Endodermal cell (in vitro differentiated cells): ENCODE results near the gene PNPLA2. TPM values are rescaled to one million over a fixed set of nuclear protein-coding genes. Genes with fewer than 3 reads are reported as not detected.

Experiments
- DNase-seq: peaks from one replicate; pipeline ENCODE4 v3.0.0-alpha.2; 2017
- H3K27ac ChIP-seq: 2 replicates; pipeline ENCODE4 v1.5.1; 2013; ENCODE audit warnings: mild to moderate bottlenecking, low read depth, low read length, moderate library complexity
- H3K27me3 ChIP-seq: 2 replicates; pipeline ENCODE4 v1.6.1; 2013; ENCODE audit warnings: mild to moderate bottlenecking, low read length, moderate library complexity; ENCODE audit not compliant: insufficient read depth, control insufficient read depth, poor library complexity, severe bottlenecking
- H3K36me3 ChIP-seq: 2 replicates; pipeline ENCODE4 v1.7.0; 2013; ENCODE audit warnings: mild to moderate bottlenecking, low read length, moderate library complexity; ENCODE audit not compliant: control insufficient read depth, insufficient read depth
- H3K4me1 ChIP-seq: one replicate; pipeline ENCODE4 v1.7.0; 2013; ENCODE audit warnings: low read length; ENCODE audit not compliant: control insufficient read depth, insufficient read depth
- H3K4me3 ChIP-seq: 2 replicates; pipeline ENCODE4 v1.5.1; 2013; ENCODE audit warnings: mild to moderate bottlenecking, low read length, moderate library complexity
- H3K9ac ChIP-seq: 2 replicates; pipeline ENCODE4 v1.6.1; 2013; ENCODE audit warnings: mild to moderate bottlenecking, low read length, moderate library complexity; ENCODE audit not compliant: poor library complexity, severe bottlenecking; ENCODE audit errors: extremely low read depth
- H3K9me3 ChIP-seq: 2 replicates; pipeline ENCODE4 v1.6.1; 2013; ENCODE audit warnings: mild to moderate bottlenecking, low read length, moderate library complexity; ENCODE audit not compliant: control insufficient read depth
- H3K27ac Mint-ChIP-seq: 2 replicates; pipeline ENCODE4 v1.8.0; 2020; ENCODE audit warnings: mixed read lengths
- H3K27me3 Mint-ChIP-seq: 2 replicates; pipeline ENCODE4 v1.8.0; 2021; ENCODE audit warnings: mild to moderate bottlenecking, mixed read lengths; ENCODE audit not compliant: insufficient read depth
- H3K36me3 Mint-ChIP-seq: 2 replicates; pipeline ENCODE4 v1.8.0; 2020; ENCODE audit warnings: low read depth, mixed read lengths
- H3K4me1 Mint-ChIP-seq: 2 replicates; pipeline ENCODE4 v1.8.0; 2020; ENCODE audit warnings: mixed read lengths
- H3K4me3 Mint-ChIP-seq: 2 replicates; pipeline ENCODE4 v1.8.0; 2020; ENCODE audit warnings: mild to moderate bottlenecking, moderate library complexity, mixed read lengths
- H3K9me3 Mint-ChIP-seq: 2 replicates; pipeline ENCODE4 v1.8.0; 2020; ENCODE audit warnings: mild to moderate bottlenecking, mixed read lengths
- WGBS, 2 experiments: methylation state at CpG; one replicate each; pipeline versions ENCODE4 v1.1.5 to v1.1.7; 2013; ENCODE audit warnings: missing lambda C conversion rate in 2 of 2, mixed read lengths in 1 of 2; ENCODE audit not compliant: insufficient coverage in 1 of 2, insufficient read length in 1 of 2; 5-methylcytosine and 5-hydroxymethylcytosine counted together
- total RNA-seq, 2 donors: library from RNA; stranded (reverse); fragmentation: NEBNext Ultra II Directional in 1 of 2; extraction: Animal tissue kit (Norgen Biotek cat#: 25700) in 1 of 2; gene quantifications; 2 replicates in 1 of 2; 3 replicates in 1 of 2; pipeline ENCODE4 v1.2.1, GENCODE V29; 2021
- TF ChIP-seq, protein P1 (sequence below): fragments of 200-600 bp; sonication (generic); conservative IDR thresholded peaks from 2 replicates; pipeline ENCODE4 v1.5.0; 2021; ENCODE audit warnings: antibody characterized with exemption, mild to moderate bottlenecking

The PNPLA2 gene
- total RNA-seq, 2 donors from 2014 or later, result 77.0 to 77.6 TPM

DNA sequence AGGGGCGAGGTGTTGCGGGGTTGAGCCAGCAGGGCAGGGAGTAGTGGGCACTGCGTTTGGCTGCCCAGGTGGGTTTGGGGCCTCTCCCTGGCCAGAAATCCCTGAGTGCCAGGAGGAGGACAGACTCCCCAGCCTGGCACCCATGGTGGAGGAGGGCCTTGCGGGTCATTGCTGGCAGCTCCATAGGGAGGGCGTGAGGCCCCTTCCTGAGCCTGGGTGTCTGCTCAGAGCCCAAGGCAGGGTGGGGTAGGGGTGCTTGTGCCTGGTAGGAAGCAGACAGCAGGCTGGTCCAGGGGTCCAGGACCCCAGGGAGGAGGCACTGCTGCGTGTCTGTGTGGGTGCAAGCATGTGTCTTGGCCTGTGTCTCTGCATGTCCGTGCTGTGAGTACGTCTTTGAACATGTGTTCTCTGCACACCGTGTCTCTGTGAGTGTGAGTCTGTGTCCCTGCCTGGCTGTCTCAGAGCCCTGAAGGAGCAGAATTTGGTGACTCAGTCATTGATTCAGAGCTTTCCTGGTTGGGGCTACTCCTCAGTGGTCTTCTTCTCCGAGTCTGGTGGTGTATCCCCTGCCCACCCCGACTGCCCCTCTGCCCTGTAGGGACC is 27.9 kb downstream of the PNPLA2 start:
- no peaks in the 10 kb centered on the region for H3K36me3 ChIP-seq
- TF ChIP-seq, protein P1, sequence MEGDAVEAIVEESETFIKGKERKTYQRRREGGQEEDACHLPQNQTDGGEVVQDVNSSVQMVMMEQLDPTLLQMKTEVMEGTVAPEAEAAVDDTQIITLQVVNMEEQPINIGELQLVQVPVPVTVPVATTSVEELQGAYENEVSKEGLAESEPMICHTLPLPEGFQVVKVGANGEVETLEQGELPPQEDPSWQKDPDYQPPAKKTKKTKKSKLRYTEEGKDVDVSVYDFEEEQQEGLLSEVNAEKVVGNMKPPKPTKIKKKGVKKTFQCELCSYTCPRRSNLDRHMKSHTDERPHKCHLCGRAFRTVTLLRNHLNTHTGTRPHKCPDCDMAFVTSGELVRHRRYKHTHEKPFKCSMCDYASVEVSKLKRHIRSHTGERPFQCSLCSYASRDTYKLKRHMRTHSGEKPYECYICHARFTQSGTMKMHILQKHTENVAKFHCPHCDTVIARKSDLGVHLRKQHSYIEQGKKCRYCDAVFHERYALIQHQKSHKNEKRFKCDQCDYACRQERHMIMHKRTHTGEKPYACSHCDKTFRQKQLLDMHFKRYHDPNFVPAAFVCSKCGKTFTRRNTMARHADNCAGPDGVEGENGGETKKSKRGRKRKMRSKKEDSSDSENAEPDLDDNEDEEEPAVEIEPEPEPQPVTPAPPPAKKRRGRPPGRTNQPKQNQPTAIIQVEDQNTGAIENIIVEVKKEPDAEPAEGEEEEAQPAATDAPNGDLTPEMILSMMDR, result no peak
- no peak for DNase-seq
- Mint-ChIP-seq H3K27ac (no peak overlapping the region), H3K9me3 (no peaks in the 10 kb centered on the region), H3K4me1 (peaks cover 7% of the 10 kb centered on the region), H3K36me3 (no peaks in the 10 kb centered on the region), H3K4me3 (no peak overlapping the region), H3K27me3 (peaks cover 7% of the 10 kb centered on the region)
- WGBS, 2 experiments, result 93 to 100% methylated on average over 9 to 11 of the region's 11 CpGs
- H3K4me3 ChIP-seq, result no peak overlapping the region
- no peaks in the 10 kb centered on the region for H3K9me3 ChIP-seq
- H3K27me3 ChIP-seq, result no peaks in the 10 kb centered on the region
- H3K27ac ChIP-seq, result no peak overlapping the region
- peaks cover 24% of the 10 kb centered on the region for H3K4me1 ChIP-seq
- H3K9ac ChIP-seq, result no peak overlapping the region

DNA sequence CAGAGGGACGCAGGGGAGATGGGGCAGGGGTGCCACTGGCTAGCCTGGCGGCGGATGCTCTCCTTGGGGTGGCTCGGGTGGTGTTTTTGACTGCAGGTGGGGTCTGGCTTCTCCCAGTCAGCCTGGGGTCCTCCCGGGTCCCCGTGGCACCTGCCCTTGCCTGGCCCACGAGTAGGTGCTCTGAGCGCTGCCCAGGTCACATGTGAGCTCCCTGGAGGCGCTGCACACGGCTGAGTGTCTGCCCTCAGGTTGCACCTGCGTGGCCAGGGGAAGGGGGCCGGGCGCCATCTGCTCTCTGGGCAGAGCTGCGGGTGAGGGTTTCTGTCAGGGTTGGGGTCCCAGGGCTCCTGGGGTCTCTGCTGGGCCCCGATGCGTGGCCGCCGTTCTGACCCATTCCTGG is 29.2 kb downstream of the PNPLA2 start:
- TF ChIP-seq, protein P1, result no peak
- Mint-ChIP-seq H3K4me1 (peaks cover 7% of the 10 kb centered on the region), H3K9me3 (no peaks in the 10 kb centered on the region), H3K36me3 (no peaks in the 10 kb centered on the region), H3K4me3 (no peak overlapping the region), H3K27me3 (peaks cover 7% of the 10 kb centered on the region), H3K27ac (no peak overlapping the region)
- WGBS, 2 experiments, result 89 to 97% methylated on average over 18 of the region's 18 CpGs
- H3K4me3 ChIP-seq, result no peak overlapping the region
- peaks cover 24% of the 10 kb centered on the region for H3K4me1 ChIP-seq
- no peak for DNase-seq
- H3K9ac ChIP-seq, result no peak overlapping the region
- no peaks in the 10 kb centered on the region for H3K36me3 ChIP-seq
- H3K27me3 ChIP-seq, result no peaks in the 10 kb centered on the region
- H3K9me3 ChIP-seq, result no peaks in the 10 kb centered on the region
- no peak overlapping the region for H3K27ac ChIP-seq

DNA sequence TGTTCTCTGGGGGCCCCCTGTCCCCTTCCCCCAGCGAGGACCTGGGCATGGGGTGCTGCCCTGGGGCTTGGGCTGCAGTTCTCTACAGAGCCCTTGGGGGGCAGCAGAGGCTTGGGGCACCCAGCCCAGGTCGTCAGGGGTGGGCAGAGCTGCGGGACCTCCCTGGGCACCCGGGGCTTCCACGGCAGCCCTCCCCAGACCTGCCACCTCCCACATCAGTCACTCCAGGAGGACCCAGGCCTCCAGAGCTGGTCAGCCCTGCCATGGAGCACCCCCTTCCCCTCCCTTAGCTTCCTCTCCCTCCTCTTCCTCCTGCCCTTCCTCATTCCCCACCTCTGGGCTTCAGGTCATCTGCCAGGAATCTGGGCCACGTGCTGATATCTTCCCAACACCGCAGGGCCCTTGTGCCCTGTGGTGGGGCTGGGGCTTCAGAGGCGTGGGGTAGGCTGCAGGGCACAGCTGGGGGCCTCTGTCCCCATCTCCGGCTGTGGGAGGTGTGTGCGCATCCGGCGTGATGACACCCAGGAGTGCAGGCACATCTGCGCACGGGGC is 29.7 kb downstream of the PNPLA2 start:
- H3K36me3 ChIP-seq, result no peaks in the 10 kb centered on the region
- 33 to 50% methylated on average over 2 to 14 of the region's 14 CpGs for WGBS, 2 experiments
- no peak overlapping the region for H3K4me3 ChIP-seq
- H3K4me1 ChIP-seq, result peaks cover 24% of the 10 kb centered on the region
- H3K9ac ChIP-seq, result no peak overlapping the region
- Mint-ChIP-seq H3K36me3 (no peaks in the 10 kb centered on the region), H3K4me1 (peaks cover 7% of the 10 kb centered on the region), H3K27me3 (peaks cover 7% of the 10 kb centered on the region), H3K4me3 (peak overlapping the region; percentile 53), H3K9me3 (no peaks in the 10 kb centered on the region), H3K27ac (no peak overlapping the region)
- H3K27ac ChIP-seq, result no peak overlapping the region
- DNase-seq, result peak; percentile 84
- no peaks in the 10 kb centered on the region for H3K27me3 ChIP-seq
- H3K9me3 ChIP-seq, result no peaks in the 10 kb centered on the region
- TF ChIP-seq, protein P1, result peak; percentile 89
